ENCODE measurements around the gene IRF4.

IRF4 gene

DNA sequence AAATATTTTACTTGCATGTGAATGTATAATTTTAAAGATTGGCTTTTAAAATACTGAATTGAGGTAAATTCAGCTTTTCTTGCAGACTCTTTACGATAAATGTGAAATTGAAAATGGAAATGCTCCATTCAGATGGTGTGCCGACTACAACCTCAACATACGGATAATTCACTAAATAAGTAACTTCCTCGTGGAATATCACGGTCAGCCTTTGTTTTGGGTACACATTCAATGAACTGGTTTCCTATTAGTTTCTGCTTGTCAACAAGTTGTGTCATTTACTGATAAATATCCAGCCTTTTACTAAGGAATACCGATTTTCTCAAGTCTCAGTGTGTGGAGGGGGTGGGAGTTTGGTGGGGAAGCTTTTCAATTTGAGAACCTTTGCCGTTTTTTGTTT, 2.4 kb upstream of the IRF4 start:
- no peak overlapping the region for H3K9ac ChIP-seq (ENCODE audit: low read length)
- H3K4me1 ChIP-seq (ENCODE audit: control insufficient read depth, insufficient read depth, low read length) = peaks cover 34% of the 10 kb centered on the region
- no peak for DNase-seq (ENCODE audit: low read depth)
- H3K4me3 ChIP-seq (ENCODE audit: low read length) = no peak overlapping the region
- peaks cover 20% of the 10 kb centered on the region for H3K27me3 ChIP-seq (replicated peaks; ENCODE audit: control insufficient read depth, insufficient read depth, low read length)
- H3K9me3 ChIP-seq (ENCODE audit: control insufficient read depth, low read length) = no peaks in the 10 kb centered on the region
- H3K36me3 ChIP-seq (ENCODE audit: control insufficient read depth, insufficient read depth, low read length, severe bottlenecking) = no peaks in the 10 kb centered on the region

DNA sequence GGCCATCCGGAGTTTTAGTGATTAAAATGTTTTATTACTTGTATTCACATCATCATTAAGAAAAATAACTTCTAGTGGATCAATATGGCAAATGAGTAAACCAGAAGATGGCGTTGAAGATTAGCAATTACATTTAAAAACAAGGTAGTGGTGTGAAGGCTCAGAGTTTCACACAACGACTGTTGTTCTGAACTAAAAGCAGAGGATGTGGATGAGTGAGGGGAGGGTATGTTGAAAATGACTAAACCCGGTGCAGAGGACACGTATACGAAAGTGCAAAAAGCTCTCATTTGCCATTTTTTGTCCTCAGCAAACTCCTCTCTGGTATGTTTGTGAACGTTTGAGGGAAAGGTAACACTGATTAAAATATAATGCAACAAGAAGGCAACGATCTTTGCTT, 1.9 kb upstream of the IRF4 start:
- Histone ChIP-seq H3K4me3 (ENCODE audit: low read length) (no peak overlapping the region), H3K9ac (ENCODE audit: low read length) (no peak overlapping the region), H3K4me1 (ENCODE audit: control insufficient read depth, insufficient read depth, low read length) (peaks cover 34% of the 10 kb centered on the region), H3K36me3 (ENCODE audit: control insufficient read depth, insufficient read depth, low read length, severe bottlenecking) (no peaks in the 10 kb centered on the region), H3K27me3 (replicated peaks; ENCODE audit: control insufficient read depth, insufficient read depth, low read length) (peaks cover 24% of the 10 kb centered on the region), H3K9me3 (ENCODE audit: control insufficient read depth, low read length) (no peaks in the 10 kb centered on the region)
- DNase-seq (ENCODE audit: low read depth) = no peak

- no peaks in the 10 kb centered on the region for H3K9me3 ChIP-seq (ENCODE audit: control insufficient read depth, low read length)
- peaks cover 22% of the 10 kb centered on the region for H3K27me3 ChIP-seq (replicated peaks; ENCODE audit: control insufficient read depth, insufficient read depth, low read length)
- DNase-seq (ENCODE audit: low read depth) = peak; percentile 25
- peak overlapping the region; percentile 76 for H3K4me3 ChIP-seq (ENCODE audit: low read length)
- H3K9ac ChIP-seq (ENCODE audit: low read length) = peak overlapping the region; percentile 33
- peaks cover 4% of the 10 kb centered on the region for H3K36me3 ChIP-seq (ENCODE audit: control insufficient read depth, insufficient read depth, low read length, severe bottlenecking)
- H3K4me1 ChIP-seq (ENCODE audit: control insufficient read depth, insufficient read depth, low read length) = peaks cover 34% of the 10 kb centered on the region
These were observed 516 bp upstream of the IRF4 start for GRCh38 chr6:390914-391558.

- peaks cover 24% of the 10 kb centered on the region for H3K27me3 ChIP-seq (replicated peaks; ENCODE audit: control insufficient read depth, insufficient read depth, low read length)
- H3K9me3 ChIP-seq (ENCODE audit: control insufficient read depth, low read length) = no peaks in the 10 kb centered on the region
- H3K36me3 ChIP-seq (ENCODE audit: control insufficient read depth, insufficient read depth, low read length, severe bottlenecking) = peaks cover 7% of the 10 kb centered on the region
- DNase-seq (ENCODE audit: low read depth) = peak; percentile 2
- H3K4me1 ChIP-seq (ENCODE audit: control insufficient read depth, insufficient read depth, low read length) = peaks cover 24% of the 10 kb centered on the region
- H3K9ac ChIP-seq (ENCODE audit: low read length) = peak overlapping the region; percentile 67
- H3K4me3 ChIP-seq (ENCODE audit: low read length) = peak overlapping the region; percentile 76
These were observed 1.2 kb downstream of the IRF4 start for GRCh38 chr6:392441-393390.

- H3K27me3 ChIP-seq (replicated peaks; ENCODE audit: control insufficient read depth, insufficient read depth, low read length) = peaks cover 28% of the 10 kb centered on the region
- H3K9ac ChIP-seq (ENCODE audit: low read length) = peak overlapping the region; percentile 29
- H3K4me3 ChIP-seq (ENCODE audit: low read length) = peak overlapping the region; percentile 76
- peak; percentile 19 for DNase-seq (ENCODE audit: low read depth)
- no peaks in the 10 kb centered on the region for H3K9me3 ChIP-seq (ENCODE audit: control insufficient read depth, low read length)
- H3K36me3 ChIP-seq (ENCODE audit: control insufficient read depth, insufficient read depth, low read length, severe bottlenecking) = peaks cover 7% of the 10 kb centered on the region
- H3K4me1 ChIP-seq (ENCODE audit: control insufficient read depth, insufficient read depth, low read length) = peaks cover 16% of the 10 kb centered on the region
These were observed 2.1 kb downstream of the IRF4 start for GRCh38 chr6:393391-394221.

- H3K9ac ChIP-seq (ENCODE audit: low read length) = no peak overlapping the region
- no peak overlapping the region for H3K4me3 ChIP-seq (ENCODE audit: low read length)
- no peak for DNase-seq (ENCODE audit: low read depth)
- no peaks in the 10 kb centered on the region for H3K9me3 ChIP-seq (ENCODE audit: control insufficient read depth, low read length)
- H3K4me1 ChIP-seq (ENCODE audit: control insufficient read depth, insufficient read depth, low read length) = peaks cover 11% of the 10 kb centered on the region
- peaks cover 28% of the 10 kb centered on the region for H3K27me3 ChIP-seq (replicated peaks; ENCODE audit: control insufficient read depth, insufficient read depth, low read length)
- peaks cover 7% of the 10 kb centered on the region for H3K36me3 ChIP-seq (ENCODE audit: control insufficient read depth, insufficient read depth, low read length, severe bottlenecking)
These were observed 3.2 kb downstream of the IRF4 start for GRCh38 chr6:394641-395289.

- no peak overlapping the region for H3K4me3 ChIP-seq (ENCODE audit: low read length)
- H3K4me1 ChIP-seq (ENCODE audit: control insufficient read depth, insufficient read depth, low read length) = peaks cover 11% of the 10 kb centered on the region
- no peak for DNase-seq (ENCODE audit: low read depth)
- peaks cover 7% of the 10 kb centered on the region for H3K36me3 ChIP-seq (ENCODE audit: control insufficient read depth, insufficient read depth, low read length, severe bottlenecking)
- H3K9ac ChIP-seq (ENCODE audit: low read length) = no peak overlapping the region
- H3K9me3 ChIP-seq (ENCODE audit: control insufficient read depth, low read length) = no peaks in the 10 kb centered on the region
- H3K27me3 ChIP-seq (replicated peaks; ENCODE audit: control insufficient read depth, insufficient read depth, low read length) = peaks cover 23% of the 10 kb centered on the region
These were observed 4.0 kb downstream of the IRF4 start for GRCh38 chr6:395432-396125.

DNA sequence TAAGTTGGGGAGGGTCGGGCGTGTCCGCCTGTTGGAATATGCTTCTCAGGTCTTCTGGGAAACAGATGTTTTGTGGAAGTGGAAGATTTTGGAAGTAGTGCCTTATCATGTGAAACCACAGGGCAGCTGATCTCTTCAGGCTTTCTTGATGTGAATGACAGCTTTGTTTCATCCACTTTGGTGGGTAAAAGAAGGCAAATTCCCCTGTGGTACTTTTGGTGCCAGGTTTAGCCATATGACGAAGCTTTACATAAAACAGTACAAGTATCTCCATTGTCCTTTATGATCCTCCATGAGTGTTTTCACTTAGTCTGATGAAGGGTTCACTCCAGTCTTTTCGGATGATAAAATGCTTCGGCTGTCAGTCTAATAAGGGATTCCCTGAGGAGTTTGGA, 4.6 kb downstream of the IRF4 start:
- no peak for DNase-seq (ENCODE audit: low read depth)
- Histone ChIP-seq H3K4me1 (ENCODE audit: control insufficient read depth, insufficient read depth, low read length) (peaks cover 11% of the 10 kb centered on the region), H3K4me3 (ENCODE audit: low read length) (no peak overlapping the region)

GRCh38 chr6:397056-397455, 5.5 kb downstream of the IRF4 start:
- H3K36me3 ChIP-seq (ENCODE audit: control insufficient read depth, insufficient read depth, low read length, severe bottlenecking) = peaks cover 7% of the 10 kb centered on the region
- H3K9ac ChIP-seq (ENCODE audit: low read length) = no peak overlapping the region
- DNase-seq (ENCODE audit: low read depth) = no peak
- no peaks in the 10 kb centered on the region for H3K9me3 ChIP-seq (ENCODE audit: control insufficient read depth, low read length)
- no peak overlapping the region for H3K4me3 ChIP-seq (ENCODE audit: low read length)
- H3K27me3 ChIP-seq (replicated peaks; ENCODE audit: control insufficient read depth, insufficient read depth, low read length) = peaks cover 23% of the 10 kb centered on the region
- H3K4me1 ChIP-seq (ENCODE audit: control insufficient read depth, insufficient read depth, low read length) = peaks cover 5% of the 10 kb centered on the region

More for the DNA sequence above, 4.6 kb downstream of the IRF4 start:
- no peaks in the 10 kb centered on the region for H3K9me3 ChIP-seq (ENCODE audit: control insufficient read depth, low read length)
- H3K36me3 ChIP-seq (ENCODE audit: control insufficient read depth, insufficient read depth, low read length, severe bottlenecking) = peaks cover 7% of the 10 kb centered on the region
- no peak overlapping the region for H3K9ac ChIP-seq (ENCODE audit: low read length)
- H3K27me3 ChIP-seq (replicated peaks; ENCODE audit: control insufficient read depth, insufficient read depth, low read length) = peaks cover 23% of the 10 kb centered on the region

DNA sequence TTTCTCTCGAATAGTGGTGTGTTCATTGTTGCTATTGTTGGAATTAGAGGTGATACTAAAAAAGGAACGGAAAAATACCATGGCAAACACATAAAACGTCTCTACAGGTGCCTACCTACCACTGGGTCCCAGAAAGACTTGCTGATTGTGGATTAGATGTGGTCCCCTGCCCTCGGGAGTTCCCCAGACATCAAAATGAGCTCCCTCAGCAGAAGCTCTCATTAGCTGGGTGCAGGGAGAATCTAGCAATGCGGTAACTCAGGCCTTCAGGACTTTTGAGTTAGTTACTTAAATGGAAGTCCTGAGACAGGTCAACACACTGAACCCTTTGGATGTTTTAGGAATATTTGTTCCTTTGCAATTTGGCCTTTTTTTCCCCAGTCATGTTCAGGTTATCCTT, 6.1 kb downstream of the IRF4 start:
- Histone ChIP-seq H3K9me3 (ENCODE audit: control insufficient read depth, low read length) (no peaks in the 10 kb centered on the region), H3K9ac (ENCODE audit: low read length) (no peak overlapping the region), H3K4me1 (ENCODE audit: control insufficient read depth, insufficient read depth, low read length) (peaks cover 2% of the 10 kb centered on the region), H3K36me3 (ENCODE audit: control insufficient read depth, insufficient read depth, low read length, severe bottlenecking) (peaks cover 7% of the 10 kb centered on the region), H3K4me3 (ENCODE audit: low read length) (no peak overlapping the region), H3K27me3 (replicated peaks; ENCODE audit: control insufficient read depth, insufficient read depth, low read length) (peaks cover 23% of the 10 kb centered on the region)
- DNase-seq (ENCODE audit: low read depth) = no peak

Measured in adipocyte (in vitro differentiated cells).